Vagina (tissue), 2 donors: ENCODE data around the gene MYH11. TPM values are rescaled to one million over a fixed set of nuclear protein-coding genes. Genes with fewer than 3 reads are reported as not detected.
A peak's percentile ranks its signal among the peaks of the same experiment; 100 is the strongest.

Source experiments
- DNase-seq, 2 donors: peaks; one replicate each; pipeline ENCODE4 v3.0.0-alpha.2; 2017; ENCODE audit errors: extremely low spot score in 2 of 2
- H3K27ac ChIP-seq: fragments of 200-600 bp; sonication (generic); one replicate; pipeline ENCODE4 v1.5.1; 2019
- H3K27me3 ChIP-seq: fragments of 200-600 bp; sonication (generic); one replicate; pipeline ENCODE4 v1.5.1; 2019
- H3K36me3 ChIP-seq, 2 donors: fragments of 200-600 bp; sonication (generic); one replicate each; pipeline ENCODE4 v1.5.1; 2017 to 2019
- H3K4me1 ChIP-seq: fragments of 200-600 bp; sonication (generic); one replicate; pipeline ENCODE4 v1.5.1; 2019
- H3K4me3 ChIP-seq, 2 donors: fragments of 200-600 bp; sonication (generic); 1 replicate in 1 of 2; 2 replicates in 1 of 2; pipeline ENCODE4 v1.5.1; 2016 to 2019
- H3K9me3 ChIP-seq: fragments of 200-600 bp; sonication (generic); one replicate; pipeline ENCODE4 v1.5.1; 2019
- POLR2A ChIP-seq, 2 donors: fragments of 450-650 bp; IDR thresholded peaks; one replicate each; pipeline ENCODE4 v1.6.1; 2017; ENCODE audit warnings: antibody characterized with exemption in 2 of 2, mild to moderate bottlenecking in 2 of 2, moderate library complexity in 2 of 2
- POLR2AphosphoS5 ChIP-seq, 2 donors: sonication (generic); formaldehyde crosslinking; IDR thresholded peaks; one replicate each; pipeline ENCODE4 v1.9.0; 2017; ENCODE audit warnings: antibody characterized with exemption in 2 of 2, mild to moderate bottlenecking in 2 of 2, low read depth in 1 of 2; ENCODE audit not compliant: insufficient read depth in 1 of 2
- intact Hi-C: fragments of 100-400 bp; cut with DNase I; formaldehyde crosslinking; loops from one replicate; pipeline ENCODE4 v1.15.1; 2023
- total RNA-seq: library from RNA; depleted of rRNA; stranded (reverse); fragments of >200 nt; gene quantifications from one replicate; pipeline ENCODE4 v1.2.3, GENCODE V29; 2016
- TF ChIP-seq, protein P1 (sequence below), 3 experiments: fragments of 450-650 bp in 2 of 3; fragments of 200-600 bp in 1 of 3; sonication (generic) in 1 of 3; IDR thresholded peaks; one replicate each; pipeline ENCODE4 v1.5.1; 2017 to 2019; ENCODE audit warnings: antibody characterized with exemption in 3 of 3, mild to moderate bottlenecking in 2 of 3, moderate library complexity in 2 of 3

MYH11 gene
- total RNA-seq, 1 donor from 2014 or later, result 822 TPM

DNA sequence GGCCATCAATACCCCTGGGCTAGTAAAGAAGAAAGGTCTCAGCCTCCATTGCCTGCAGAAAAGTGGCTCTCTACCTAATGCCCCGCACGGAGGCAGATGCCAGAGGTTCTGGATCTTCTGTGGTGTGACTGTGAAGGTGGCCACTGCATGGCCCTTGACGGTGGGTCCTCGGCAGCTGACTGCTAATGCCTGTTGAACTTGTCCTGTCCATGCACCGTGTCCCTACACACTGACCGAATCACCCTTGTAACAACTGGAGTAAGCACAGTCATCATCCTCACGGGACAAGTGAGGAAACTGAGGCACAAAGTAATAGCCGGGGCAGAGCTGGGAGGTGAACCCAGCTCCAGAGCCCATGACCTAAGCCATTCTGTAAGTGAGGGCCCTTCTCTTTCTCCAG, 48.8 kb downstream of the MYH11 start:
- Histone ChIP-seq H3K9me3 (no peaks in the 10 kb centered on the region), H3K36me3 (no peaks in the 10 kb centered on the region), H3K4me3 (no peak overlapping the region), H3K4me1 (peaks cover 33% of the 10 kb centered on the region), H3K27ac (no peak overlapping the region), H3K27me3 (no peaks in the 10 kb centered on the region)
- DNase-seq, result no peak
- TF ChIP-seq, protein P1, sequence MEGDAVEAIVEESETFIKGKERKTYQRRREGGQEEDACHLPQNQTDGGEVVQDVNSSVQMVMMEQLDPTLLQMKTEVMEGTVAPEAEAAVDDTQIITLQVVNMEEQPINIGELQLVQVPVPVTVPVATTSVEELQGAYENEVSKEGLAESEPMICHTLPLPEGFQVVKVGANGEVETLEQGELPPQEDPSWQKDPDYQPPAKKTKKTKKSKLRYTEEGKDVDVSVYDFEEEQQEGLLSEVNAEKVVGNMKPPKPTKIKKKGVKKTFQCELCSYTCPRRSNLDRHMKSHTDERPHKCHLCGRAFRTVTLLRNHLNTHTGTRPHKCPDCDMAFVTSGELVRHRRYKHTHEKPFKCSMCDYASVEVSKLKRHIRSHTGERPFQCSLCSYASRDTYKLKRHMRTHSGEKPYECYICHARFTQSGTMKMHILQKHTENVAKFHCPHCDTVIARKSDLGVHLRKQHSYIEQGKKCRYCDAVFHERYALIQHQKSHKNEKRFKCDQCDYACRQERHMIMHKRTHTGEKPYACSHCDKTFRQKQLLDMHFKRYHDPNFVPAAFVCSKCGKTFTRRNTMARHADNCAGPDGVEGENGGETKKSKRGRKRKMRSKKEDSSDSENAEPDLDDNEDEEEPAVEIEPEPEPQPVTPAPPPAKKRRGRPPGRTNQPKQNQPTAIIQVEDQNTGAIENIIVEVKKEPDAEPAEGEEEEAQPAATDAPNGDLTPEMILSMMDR (IDR thresholded peaks at IDR 0.05), result no peak
- TF ChIP-seq POLR2AphosphoS5 (IDR thresholded peaks at IDR 0.05; ENCODE audit: insufficient read depth in 1 of 2, low read depth in 1 of 2) (no peak), POLR2A (IDR thresholded peaks at IDR 0.05) (no peak)
- intact Hi-C loops, result no loop called here

DNA sequence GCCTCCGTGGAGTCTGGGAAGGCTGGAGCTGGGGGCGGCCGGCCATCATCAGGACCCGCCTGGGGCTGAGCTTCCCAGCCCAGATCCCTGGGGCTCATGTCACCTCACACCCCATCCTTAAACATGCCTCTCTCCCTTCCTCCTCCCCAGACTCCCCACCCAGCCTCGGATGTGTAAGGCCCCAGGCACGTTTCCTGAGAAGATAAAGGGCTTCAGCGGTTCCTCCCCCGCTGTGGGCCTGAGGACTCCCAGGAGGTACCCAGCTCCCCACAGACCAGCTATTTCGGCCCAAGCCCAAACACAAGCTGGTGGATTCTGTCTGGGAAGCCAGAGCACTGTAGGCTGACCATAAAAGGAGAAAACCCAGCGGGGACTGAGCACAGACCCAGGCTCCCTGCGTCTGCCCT, 49.2 kb downstream of the MYH11 start:
- no peaks in the 10 kb centered on the region for H3K36me3 ChIP-seq
- peak in 1 of 2 donors; percentile 63 for TF ChIP-seq POLR2AphosphoS5 (IDR thresholded peaks at IDR 0.05; ENCODE audit: insufficient read depth in 1 of 2, low read depth in 1 of 2)
- TF ChIP-seq, protein P1 (IDR thresholded peaks at IDR 0.05), result no peak
- no peaks in the 10 kb centered on the region for H3K27me3 ChIP-seq
- H3K4me3 ChIP-seq, result no peak overlapping the region
- H3K4me1 ChIP-seq, result peaks cover 31% of the 10 kb centered on the region
- intact Hi-C loops, result no loop called here
- DNase-seq, result no peak
- H3K27ac ChIP-seq, result no peak overlapping the region
- H3K9me3 ChIP-seq, result no peaks in the 10 kb centered on the region

DNA sequence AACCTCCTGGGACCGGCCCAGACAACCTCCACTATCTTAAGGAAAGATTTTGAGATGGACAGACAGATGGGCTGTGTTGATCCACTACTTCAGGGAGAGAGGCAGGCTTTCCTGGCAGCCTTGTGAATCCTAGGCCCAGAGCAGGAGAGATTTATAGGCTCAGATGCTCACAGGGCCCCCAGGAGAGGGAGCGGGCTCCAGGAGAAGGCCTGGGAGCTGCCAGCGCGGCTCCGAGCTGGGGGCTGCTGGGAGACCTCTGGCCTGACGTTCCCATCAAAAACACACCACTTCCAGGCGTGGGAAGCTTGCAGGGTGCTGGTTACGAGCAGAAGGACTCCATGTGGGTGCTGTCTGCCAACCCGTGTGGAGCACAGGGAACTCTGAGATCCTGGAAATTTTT, 53.2 kb downstream of the MYH11 start:
- Histone ChIP-seq H3K27ac (no peak overlapping the region), H3K9me3 (no peaks in the 10 kb centered on the region), H3K27me3 (no peaks in the 10 kb centered on the region), H3K4me3 (no peak overlapping the region), H3K4me1 (no peaks in the 10 kb centered on the region), H3K36me3 (no peaks in the 10 kb centered on the region)
- TF ChIP-seq POLR2AphosphoS5 (IDR thresholded peaks at IDR 0.05; ENCODE audit: insufficient read depth in 1 of 2, low read depth in 1 of 2), result peak; percentile 13 to 75
- TF ChIP-seq, protein P1 (IDR thresholded peaks at IDR 0.05), result no peak
- intact Hi-C loops, result no loop called here
- no peak for DNase-seq

DNA sequence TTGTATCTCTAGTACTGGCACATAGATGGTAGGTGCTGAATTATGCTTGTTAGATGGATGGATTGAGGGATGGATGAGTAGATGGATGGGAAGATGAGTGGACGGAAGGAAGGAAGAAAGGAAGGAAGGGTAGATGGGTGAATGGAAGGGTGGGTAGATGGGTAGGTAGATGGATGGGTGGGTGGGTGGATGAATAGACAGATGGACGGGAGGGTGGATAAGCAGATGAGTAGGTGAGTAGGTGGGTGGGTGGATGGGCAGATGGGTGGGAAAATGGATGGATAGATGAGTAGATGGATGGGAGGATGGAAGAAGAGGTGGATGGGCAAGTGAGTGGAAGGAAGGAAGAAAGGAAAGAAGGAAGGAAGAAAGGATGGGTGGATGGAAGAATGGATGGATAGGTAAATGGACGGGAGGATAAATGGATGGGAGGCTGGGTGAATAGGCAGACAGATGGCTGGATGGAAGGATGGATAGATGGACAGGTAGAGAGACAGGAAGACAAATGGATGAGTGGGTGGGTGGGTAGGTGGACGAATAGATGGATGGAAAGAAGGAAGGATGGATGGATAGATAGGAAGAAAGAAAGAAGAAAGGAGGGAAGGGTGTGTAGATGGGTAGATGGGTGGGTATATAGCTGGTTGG, 56.9 kb downstream of the MYH11 start:
- no peak for DNase-seq
- intact Hi-C loops, result no loop called here
- H3K4me3 ChIP-seq, result no peak overlapping the region
- no peaks in the 10 kb centered on the region for H3K27me3 ChIP-seq
- no peak overlapping the region for H3K27ac ChIP-seq
- no peaks in the 10 kb centered on the region for H3K4me1 ChIP-seq
- H3K9me3 ChIP-seq, result no peaks in the 10 kb centered on the region
- TF ChIP-seq POLR2A (IDR thresholded peaks at IDR 0.05) (no peak), POLR2AphosphoS5 (IDR thresholded peaks at IDR 0.05; ENCODE audit: insufficient read depth in 1 of 2, low read depth in 1 of 2) (no peak)
- TF ChIP-seq, protein P1 (IDR thresholded peaks at IDR 0.05), result no peak
- no peaks in the 10 kb centered on the region for H3K36me3 ChIP-seq

DNA sequence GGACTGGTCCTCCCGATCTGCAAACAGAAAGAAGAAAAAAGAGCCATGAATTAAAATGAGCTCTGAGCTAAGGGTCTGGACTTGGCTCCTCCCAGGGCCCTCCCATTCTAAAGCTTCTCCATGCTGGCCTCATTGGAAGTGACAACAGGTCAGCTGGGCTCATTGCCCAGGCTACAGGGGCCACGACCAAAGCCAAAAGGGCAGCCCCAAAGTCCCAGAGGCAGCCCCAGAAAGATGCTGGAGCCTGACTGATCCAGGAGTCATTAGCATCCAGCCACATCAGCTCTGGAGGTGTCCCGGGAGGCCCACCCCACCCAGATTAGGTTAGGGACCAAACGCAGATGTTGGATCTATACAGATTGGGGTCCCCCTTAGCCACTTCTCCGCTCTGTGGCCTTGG, 58.2 kb downstream of the MYH11 start:
- no peak for DNase-seq
- H3K4me1 ChIP-seq, result peaks cover 5% of the 10 kb centered on the region
- H3K27ac ChIP-seq, result no peak overlapping the region
- TF ChIP-seq, protein P1 (IDR thresholded peaks at IDR 0.05), result no peak
- TF ChIP-seq POLR2A (IDR thresholded peaks at IDR 0.05) (no peak), POLR2AphosphoS5 (IDR thresholded peaks at IDR 0.05; ENCODE audit: insufficient read depth in 1 of 2, low read depth in 1 of 2) (no peak)
- H3K4me3 ChIP-seq, result no peak overlapping the region
- intact Hi-C loops, result no loop called here
- H3K27me3 ChIP-seq, result no peaks in the 10 kb centered on the region
- H3K9me3 ChIP-seq, result no peaks in the 10 kb centered on the region
- no peaks in the 10 kb centered on the region for H3K36me3 ChIP-seq
